ENCODE measurements around the gene EML2. TPM values are rescaled to one million over a fixed set of nuclear protein-coding genes. Genes with fewer than 3 reads are reported as not detected.

EML2 gene
- total and polyA plus RNA-seq, 2 donors: 19.3 to 55.2 TPM

DNA sequence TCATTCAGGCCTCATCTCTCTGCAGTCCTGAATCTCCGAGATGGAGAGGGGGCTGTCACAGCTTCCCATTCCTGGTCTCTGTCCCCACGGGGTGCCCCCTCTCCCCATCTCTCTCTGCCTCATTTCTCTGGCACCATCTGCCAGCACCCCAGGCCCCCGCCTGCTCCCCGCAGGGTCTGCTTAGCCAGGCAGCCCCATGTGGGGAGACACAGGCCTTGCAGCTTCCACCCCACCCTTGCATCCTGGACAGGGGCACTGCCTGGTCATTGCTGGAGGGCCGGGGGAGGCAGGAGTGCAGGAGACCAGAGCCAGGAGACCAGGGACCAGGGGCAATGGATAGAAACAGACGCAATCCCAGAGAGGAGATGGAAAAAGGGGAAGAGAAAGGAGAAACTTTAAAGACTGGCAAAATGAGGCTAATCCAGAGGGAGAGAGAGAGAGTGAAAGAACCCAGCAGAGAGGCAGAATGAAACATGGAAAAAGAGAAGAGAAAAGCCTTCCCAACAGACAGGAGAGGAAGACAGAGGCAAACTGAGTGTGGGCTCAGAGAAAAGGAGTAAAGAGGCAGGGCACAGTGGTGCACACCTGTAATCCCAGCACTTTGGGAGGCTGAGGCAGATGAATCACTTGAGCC lies 20.0 kb upstream of the EML2 start:
- H3K36me3 ChIP-seq (ENCODE audit: control insufficient read depth in 2 of 2, insufficient read depth in 2 of 2, low read length in 1 of 2): no peaks in the 10 kb centered on the region
- DNase-seq (ENCODE audit: low read depth in 6 of 9, low spot score in 9 of 9): no peak

DNA sequence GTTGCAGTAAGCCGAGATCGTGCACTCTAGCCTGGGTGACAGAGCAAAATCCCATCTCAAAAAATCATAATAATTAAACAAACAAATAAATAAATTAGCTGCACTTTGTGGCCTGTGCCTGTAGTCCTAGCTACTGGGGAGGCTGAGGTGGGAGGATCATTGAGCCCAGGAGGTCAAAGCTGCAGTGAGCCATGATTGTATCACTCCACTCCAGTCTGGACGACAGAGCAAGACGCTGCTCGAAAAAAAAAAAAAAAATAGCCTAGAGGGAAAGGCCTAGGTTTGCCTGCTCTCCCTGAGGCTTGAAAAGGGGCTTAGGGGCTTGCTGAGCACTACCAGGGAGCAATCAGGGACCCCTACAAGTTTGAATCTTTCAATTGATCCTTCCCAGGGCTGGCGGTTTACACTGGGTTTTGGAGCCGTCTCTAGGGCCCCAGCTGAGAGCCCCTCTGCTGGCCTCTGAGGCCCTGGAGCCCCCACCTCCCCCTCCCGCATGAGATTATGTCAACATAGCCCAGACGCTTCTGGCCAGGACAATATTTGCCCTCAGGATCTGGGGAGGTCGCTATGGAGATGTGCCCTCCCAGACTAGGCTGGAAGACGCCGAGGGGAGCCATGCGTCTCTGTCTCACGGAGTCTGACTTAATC lies 18.4 kb upstream of the EML2 start:
- H3K36me3 ChIP-seq (ENCODE audit: control insufficient read depth in 2 of 2, insufficient read depth in 2 of 2, low read length in 1 of 2): no peaks in the 10 kb centered on the region
- no peaks in the 10 kb centered on the region for H3K9me3 ChIP-seq (ENCODE audit: control insufficient read depth in 2 of 2, insufficient read depth in 1 of 2, low read length in 1 of 2)
- no peak for DNase-seq (ENCODE audit: low read depth in 6 of 9, low spot score in 9 of 9)
- H3K27me3 ChIP-seq (ENCODE audit: control insufficient read depth in 2 of 2, insufficient read depth in 1 of 2, low read length in 1 of 2): peaks cover 0 to 37% of the 10 kb centered on the region in 2 donors
- no peak overlapping the region for H3K4me3 ChIP-seq (ENCODE audit: low read length in 2 of 2)
- H3K4me1 ChIP-seq (ENCODE audit: control insufficient read depth in 2 of 2, insufficient read depth in 2 of 2, low read length in 2 of 2): no peaks in the 10 kb centered on the region
- no peak overlapping the region for H3K27ac ChIP-seq (ENCODE audit: low read depth in 1 of 2, low read length in 1 of 2)
- WGBS: 72% methylated on average over 14 of the region's 14 CpGs

More for the DNA sequence above, 20.0 kb upstream of the EML2 start:
- 87% methylated on average over 6 of the region's 6 CpGs for WGBS
- Histone ChIP-seq H3K9me3 (ENCODE audit: control insufficient read depth in 2 of 2, insufficient read depth in 1 of 2, low read length in 1 of 2) (no peaks in the 10 kb centered on the region), H3K27me3 (ENCODE audit: control insufficient read depth in 2 of 2, insufficient read depth in 1 of 2, low read length in 1 of 2) (peaks cover 0 to 33% of the 10 kb centered on the region in 2 donors), H3K27ac (ENCODE audit: low read depth in 1 of 2, low read length in 1 of 2) (no peak overlapping the region), H3K4me3 (ENCODE audit: low read length in 2 of 2) (no peak overlapping the region), H3K4me1 (ENCODE audit: control insufficient read depth in 2 of 2, insufficient read depth in 2 of 2, low read length in 2 of 2) (no peaks in the 10 kb centered on the region)

DNA sequence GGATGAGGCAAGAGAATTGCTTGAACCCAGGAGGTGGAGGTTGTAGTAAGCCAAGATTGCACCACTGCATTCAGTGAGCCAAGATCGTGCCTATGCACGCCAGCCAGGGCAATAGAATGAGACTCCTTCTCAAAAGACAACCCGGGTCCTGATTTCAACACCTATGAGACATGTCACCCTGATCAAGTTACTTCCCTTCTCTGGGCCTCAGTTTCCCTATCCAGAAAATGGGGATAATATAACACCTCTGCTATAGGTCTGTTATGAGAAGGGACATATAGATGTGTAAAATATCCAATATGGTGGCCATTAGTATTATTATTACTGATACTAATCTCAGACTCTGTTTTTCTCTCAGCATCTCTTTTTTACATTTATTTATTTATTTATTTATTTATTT lies 15.9 kb upstream of the EML2 start:
- Histone ChIP-seq H3K4me1 (ENCODE audit: control insufficient read depth in 2 of 2, insufficient read depth in 2 of 2, low read length in 2 of 2) (no peaks in the 10 kb centered on the region), H3K27ac (ENCODE audit: low read depth in 1 of 2, low read length in 1 of 2) (no peak overlapping the region), H3K36me3 (ENCODE audit: control insufficient read depth in 2 of 2, insufficient read depth in 2 of 2, low read length in 1 of 2) (no peaks in the 10 kb centered on the region), H3K27me3 (ENCODE audit: control insufficient read depth in 2 of 2, insufficient read depth in 1 of 2, low read length in 1 of 2) (peaks cover 0 to 29% of the 10 kb centered on the region in 2 donors), H3K9me3 (ENCODE audit: control insufficient read depth in 2 of 2, insufficient read depth in 1 of 2, low read length in 1 of 2) (no peaks in the 10 kb centered on the region), H3K4me3 (ENCODE audit: low read length in 2 of 2) (no peak overlapping the region)
- no peak for DNase-seq (ENCODE audit: low read depth in 6 of 9, low spot score in 9 of 9)
- WGBS: 67% methylated on average over 3 of the region's 3 CpGs

DNA sequence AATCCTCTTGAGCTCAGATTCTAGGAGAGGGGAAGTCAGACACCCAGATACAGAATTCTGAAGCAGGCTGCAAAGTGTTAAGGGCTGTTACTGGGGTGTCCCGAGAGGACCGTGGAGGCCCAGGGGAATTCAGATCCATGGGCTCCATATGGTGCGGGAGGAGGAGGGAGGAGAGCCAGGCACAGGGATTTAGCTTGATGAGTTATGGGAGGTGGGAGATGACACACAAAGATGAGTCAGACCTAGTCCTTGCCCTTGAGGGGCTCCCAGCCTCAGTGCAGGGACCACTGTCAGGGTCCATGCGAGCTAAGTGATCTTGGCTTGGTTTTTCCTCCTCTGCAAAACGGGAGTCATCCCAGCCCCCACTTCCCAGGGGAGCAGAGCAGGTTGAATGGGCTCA lies 14.4 kb upstream of the EML2 start:
- no peaks in the 10 kb centered on the region for H3K4me1 ChIP-seq (ENCODE audit: control insufficient read depth in 2 of 2, insufficient read depth in 2 of 2, low read length in 2 of 2)
- DNase-seq (ENCODE audit: low read depth in 6 of 9, low spot score in 9 of 9): no peak
- H3K36me3 ChIP-seq (ENCODE audit: control insufficient read depth in 2 of 2, insufficient read depth in 2 of 2, low read length in 1 of 2): no peaks in the 10 kb centered on the region
- no peak overlapping the region for H3K4me3 ChIP-seq (ENCODE audit: low read length in 2 of 2)
- WGBS: 72% methylated on average over 5 of the region's 5 CpGs
- peaks cover 0 to 19% of the 10 kb centered on the region in 2 donors for H3K27me3 ChIP-seq (ENCODE audit: control insufficient read depth in 2 of 2, insufficient read depth in 1 of 2, low read length in 1 of 2)
- H3K9me3 ChIP-seq (ENCODE audit: control insufficient read depth in 2 of 2, insufficient read depth in 1 of 2, low read length in 1 of 2): no peaks in the 10 kb centered on the region
- no peak overlapping the region for H3K27ac ChIP-seq (ENCODE audit: low read depth in 1 of 2, low read length in 1 of 2)

DNA sequence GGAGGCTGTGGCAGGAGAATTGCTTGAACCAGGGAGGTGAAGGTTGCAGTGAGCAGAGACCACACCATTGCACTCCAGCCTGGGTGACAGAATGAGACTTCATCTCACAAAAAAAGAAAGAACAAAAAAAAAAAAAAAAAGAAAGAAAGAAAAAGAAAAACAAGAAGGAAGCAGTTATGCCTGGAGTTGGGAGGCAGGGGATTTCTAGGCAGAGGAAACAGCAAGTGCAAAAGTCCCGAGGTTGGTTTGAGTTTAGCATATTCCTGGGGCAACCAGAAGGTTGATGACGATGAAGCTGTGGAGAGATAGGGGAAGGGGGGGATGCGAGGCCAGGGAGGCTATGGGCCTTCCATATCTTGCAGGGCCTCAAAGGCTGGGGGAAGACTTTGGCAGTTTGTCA lies 11.5 kb upstream of the EML2 start:
- no peaks in the 10 kb centered on the region for H3K9me3 ChIP-seq (ENCODE audit: control insufficient read depth in 2 of 2, insufficient read depth in 1 of 2, low read length in 1 of 2)
- peaks cover 0 to 7% of the 10 kb centered on the region in 2 donors for H3K4me1 ChIP-seq (ENCODE audit: control insufficient read depth in 2 of 2, insufficient read depth in 2 of 2, low read length in 2 of 2)
- H3K27me3 ChIP-seq (ENCODE audit: control insufficient read depth in 2 of 2, insufficient read depth in 1 of 2, low read length in 1 of 2): peaks cover 0 to 17% of the 10 kb centered on the region in 2 donors
- no peaks in the 10 kb centered on the region for H3K36me3 ChIP-seq (ENCODE audit: control insufficient read depth in 2 of 2, insufficient read depth in 2 of 2, low read length in 1 of 2)
- 73% methylated on average over 3 of the region's 3 CpGs for WGBS
- DNase-seq (ENCODE audit: low read depth in 6 of 9, low spot score in 9 of 9): no peak
- H3K4me3 ChIP-seq (ENCODE audit: low read length in 2 of 2): no peak overlapping the region
- no peak overlapping the region for H3K27ac ChIP-seq (ENCODE audit: low read depth in 1 of 2, low read length in 1 of 2)

DNA sequence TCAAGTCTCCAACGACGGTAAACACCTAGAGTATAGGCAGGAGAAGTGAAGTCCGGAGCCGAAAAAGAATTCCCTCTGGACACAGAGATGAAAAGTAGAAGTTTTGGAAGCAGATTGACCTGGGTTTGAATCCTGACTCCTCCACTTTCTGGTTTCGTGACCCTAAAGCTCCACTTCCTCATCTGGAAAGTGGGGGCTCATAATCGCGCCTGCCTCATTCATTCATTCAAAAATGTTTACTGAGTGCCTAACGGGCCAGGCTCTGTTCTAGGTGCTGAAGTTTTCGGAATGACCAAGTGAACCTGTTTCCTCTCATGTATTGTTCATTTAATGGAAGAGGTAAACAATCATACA lies 7.1 kb upstream of the EML2 start:
- H3K9me3 ChIP-seq (ENCODE audit: control insufficient read depth in 2 of 2, insufficient read depth in 1 of 2, low read length in 1 of 2): peaks cover 0 to 7% of the 10 kb centered on the region in 2 donors
- H3K27me3 ChIP-seq (ENCODE audit: control insufficient read depth in 2 of 2, insufficient read depth in 1 of 2, low read length in 1 of 2): peaks cover 21 to 54% of the 10 kb centered on the region in 2 donors
- peak overlapping the region; percentile 14 to 41 for H3K4me3 ChIP-seq (ENCODE audit: low read length in 2 of 2)
- H3K36me3 ChIP-seq (ENCODE audit: control insufficient read depth in 2 of 2, insufficient read depth in 2 of 2, low read length in 1 of 2): no peaks in the 10 kb centered on the region
- H3K27ac ChIP-seq (ENCODE audit: low read depth in 1 of 2, low read length in 1 of 2): no peak overlapping the region
- WGBS: 10% methylated on average over 9 of the region's 9 CpGs
- no peak for DNase-seq (ENCODE audit: low read depth in 6 of 9, low spot score in 9 of 9)
- H3K4me1 ChIP-seq (ENCODE audit: control insufficient read depth in 2 of 2, insufficient read depth in 2 of 2, low read length in 2 of 2): peaks cover 11 to 34% of the 10 kb centered on the region in 2 donors

DNA sequence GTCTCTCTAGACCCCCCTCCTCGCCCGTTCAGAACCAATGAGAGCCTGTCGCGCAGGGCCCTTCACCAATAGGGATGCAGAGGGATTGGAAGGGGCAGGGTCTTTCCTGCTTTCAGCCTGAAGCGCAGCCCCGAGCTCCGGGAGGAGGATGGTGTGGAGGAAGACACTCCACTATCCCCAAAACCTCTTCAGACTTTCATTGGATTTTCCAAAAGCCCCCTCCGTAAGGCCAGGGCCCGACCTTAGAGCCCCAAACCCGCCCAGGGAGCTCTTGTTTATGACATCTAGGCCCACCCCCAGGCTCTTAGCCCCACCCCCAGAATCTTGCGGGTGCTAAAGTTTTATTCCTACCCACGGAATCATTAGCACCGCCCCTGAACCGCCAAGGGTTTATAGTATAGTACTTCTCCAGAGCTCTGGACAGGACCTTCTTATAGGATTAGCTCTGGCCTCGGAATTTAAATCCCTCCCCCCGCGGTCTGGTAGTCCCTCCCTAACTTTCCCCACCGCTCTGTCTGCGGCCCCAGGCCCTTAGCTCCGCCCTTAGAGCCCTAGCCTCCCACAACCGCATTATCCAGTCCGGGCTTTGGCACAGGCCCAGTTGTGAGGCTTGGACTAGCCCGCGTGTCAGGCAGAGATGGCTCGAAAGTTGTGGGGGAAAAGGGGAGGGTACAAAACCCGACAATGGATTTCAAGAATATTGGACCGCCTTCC lies 6.6 kb upstream of the EML2 start:
- Histone ChIP-seq H3K27me3 (ENCODE audit: control insufficient read depth in 2 of 2, insufficient read depth in 1 of 2, low read length in 1 of 2) (peaks cover 21 to 59% of the 10 kb centered on the region in 2 donors), H3K27ac (ENCODE audit: low read depth in 1 of 2, low read length in 1 of 2) (peak overlapping the region; percentile 20 to 52), H3K4me1 (ENCODE audit: control insufficient read depth in 2 of 2, insufficient read depth in 2 of 2, low read length in 2 of 2) (peaks cover 11 to 40% of the 10 kb centered on the region in 2 donors), H3K4me3 (ENCODE audit: low read length in 2 of 2) (peak overlapping the region; percentile 41 to 61), H3K36me3 (ENCODE audit: control insufficient read depth in 2 of 2, insufficient read depth in 2 of 2, low read length in 1 of 2) (no peaks in the 10 kb centered on the region), H3K9me3 (ENCODE audit: control insufficient read depth in 2 of 2, insufficient read depth in 1 of 2, low read length in 1 of 2) (peaks cover 0 to 9% of the 10 kb centered on the region in 2 donors)
- DNase-seq (ENCODE audit: low read depth in 6 of 9, low spot score in 9 of 9): peak in 8 of 9 donors; percentile 67 to 92 (median 80)
- under 1% methylated on average over 27 of the region's 27 CpGs for WGBS

DNA sequence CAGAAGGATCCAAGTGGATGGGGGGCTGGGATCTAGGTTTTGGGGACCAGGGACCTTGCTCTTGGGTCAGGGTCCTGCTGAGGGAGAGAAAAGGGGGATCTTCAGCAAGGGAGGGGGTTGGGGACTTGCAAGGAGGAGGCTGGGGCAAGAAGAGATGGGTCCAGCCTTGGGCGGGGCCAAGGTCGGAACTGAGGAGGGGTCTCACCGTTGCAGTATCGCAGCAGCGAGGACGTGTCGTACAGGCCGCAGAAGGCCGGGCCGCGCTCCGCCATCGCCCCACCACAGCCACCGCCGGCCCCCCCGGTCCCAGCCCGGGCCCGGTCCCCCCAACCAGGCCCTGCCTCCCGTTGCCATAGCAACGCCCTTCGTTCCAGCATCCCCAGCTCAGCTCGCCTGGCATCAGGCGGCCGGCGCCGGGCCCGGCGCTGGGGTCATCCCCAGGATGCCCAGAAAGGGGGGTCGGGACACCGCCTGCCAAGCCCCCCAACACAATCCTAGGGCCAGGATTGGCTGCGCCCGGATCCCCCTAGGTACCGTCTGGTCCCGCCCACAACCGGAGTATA lies 6.0 kb upstream of the EML2 start:
- H3K4me3 ChIP-seq (ENCODE audit: low read length in 2 of 2): peak overlapping the region; percentile 41 to 61
- no peak overlapping the region for H3K27ac ChIP-seq (ENCODE audit: low read depth in 1 of 2, low read length in 1 of 2)
- peaks cover 21 to 62% of the 10 kb centered on the region in 2 donors for H3K27me3 ChIP-seq (ENCODE audit: control insufficient read depth in 2 of 2, insufficient read depth in 1 of 2, low read length in 1 of 2)
- peak in 1 of 9 donors; percentile 25 for DNase-seq (ENCODE audit: low read depth in 6 of 9, low spot score in 9 of 9)
- no peaks in the 10 kb centered on the region for H3K36me3 ChIP-seq (ENCODE audit: control insufficient read depth in 2 of 2, insufficient read depth in 2 of 2, low read length in 1 of 2)
- peaks cover 11 to 41% of the 10 kb centered on the region in 2 donors for H3K4me1 ChIP-seq (ENCODE audit: control insufficient read depth in 2 of 2, insufficient read depth in 2 of 2, low read length in 2 of 2)
- H3K9me3 ChIP-seq (ENCODE audit: control insufficient read depth in 2 of 2, insufficient read depth in 1 of 2, low read length in 1 of 2): peaks cover 0 to 11% of the 10 kb centered on the region in 2 donors
- 11% methylated on average over 35 of the region's 35 CpGs for WGBS
